PC-3 (cell line): Measurements from ENCODE around the gene SCRT2. TPM values are rescaled to one million over a fixed set of nuclear protein-coding genes. Genes with fewer than 3 reads are reported as not detected.

Experiments
- ATAC-seq: fragments of 200-7000 bp; cut with Tn5 transposase; 2 replicates; pipeline ENCODE4 v1.9.1; 2020; ENCODE audit warnings: mild to moderate bottlenecking, moderate library complexity
- BruUV-seq: library from RNA; stranded (reverse); fragments of 400-500 nt; replicated peaks from 2 replicates; lab custom pipeline; 2021; lab: Mats Ljungman, UMichigan
- CTCF ChIA-PET: fragments of 300-600 bp; sonication (Branson Sonifier 250); formaldehyde crosslinking; loops from one replicate; lab custom pipeline; 2022; ENCODE audit warnings: antibody characterized with exemption; lab: Charles Lee
- POLR2A ChIA-PET: fragments of 300-600 bp; sonication (Branson Sonifier 250); formaldehyde crosslinking; loops from one replicate; lab custom pipeline; 2022; ENCODE audit warnings: antibody characterized with exemption; ENCODE audit not compliant: unreplicated experiment; lab: Charles Lee
- DNase-seq: peaks from one replicate; pipeline ENCODE4 v3.0.0-alpha.2; 2015
- H2AFZ ChIP-seq: fragments of 300-600 bp; sonication (generic); 2 replicates; pipeline ENCODE4 v1.6.0; 2016; ENCODE audit warnings: antibody characterized with exemption, low read length
- H3F3A ChIP-seq: fragments of 300-600 bp; sonication (generic); one replicate; pipeline ENCODE4 v1.6.0; 2017; ENCODE audit warnings: antibody characterized with exemption, low read length, control low read depth, mild to moderate bottlenecking; ENCODE audit not compliant: unreplicated experiment
- H3K27ac ChIP-seq: fragments of 300-600 bp; sonication (generic); 2 replicates; pipeline ENCODE4 v1.5.1; 2016; ENCODE audit warnings: mild to moderate bottlenecking, low read length
- H3K27me3 ChIP-seq: fragments of 300-600 bp; sonication (generic); 2 replicates; pipeline ENCODE4 v1.6.1; 2016; ENCODE audit warnings: low read length, mixed read lengths
- H3K36me3 ChIP-seq: fragments of 300-600 bp; sonication (generic); 2 replicates; pipeline ENCODE4 v1.6.1; 2016; ENCODE audit warnings: low read depth, mixed run types, low read length, mixed read lengths
- H3K4me1 ChIP-seq: fragments of 300-600 bp; sonication (generic); 2 replicates; pipeline ENCODE4 v1.5.1; 2016; ENCODE audit warnings: low read length; ENCODE audit not compliant: insufficient read depth
- H3K4me2 ChIP-seq: fragments of 300-600 bp; sonication (generic); 2 replicates; pipeline ENCODE4 v1.6.0; 2016; ENCODE audit warnings: low read length
- H3K4me3 ChIP-seq: fragments of 300-600 bp; sonication (generic); 2 replicates; pipeline ENCODE4 v1.5.1; 2016; ENCODE audit warnings: mild to moderate bottlenecking, low read length, mixed read lengths
- H3K79me2 ChIP-seq: fragments of 300-600 bp; sonication (generic); 2 replicates; pipeline ENCODE4 v1.6.1; 2017; ENCODE audit warnings: low read length, mixed read lengths
- H3K9ac ChIP-seq: fragments of 300-600 bp; sonication (generic); 2 replicates; pipeline ENCODE4 v1.6.0; 2016; ENCODE audit warnings: mild to moderate bottlenecking, low read length
- H3K9me2 ChIP-seq: fragments of 300-600 bp; sonication (generic); replicated peaks from 2 replicates; pipeline ENCODE4 v1.6.1; 2016; ENCODE audit warnings: mixed run types, low read length, mixed read lengths
- H3K9me3 ChIP-seq: fragments of 300-600 bp; sonication (generic); 2 replicates; pipeline ENCODE4 v1.6.1; 2016; ENCODE audit warnings: low read length, mixed read lengths
- H4K20me1 ChIP-seq: fragments of 300-600 bp; sonication (generic); 2 replicates; pipeline ENCODE4 v1.6.1; 2016; ENCODE audit warnings: low read length, mixed read lengths
- CTCF ChIP-seq: fragments of 300-600 bp; sonication (generic); conservative IDR thresholded peaks from 2 replicates; pipeline ENCODE4 v1.5.1; 2017; ENCODE audit warnings: antibody characterized with exemption, low read depth, mild to moderate bottlenecking, low read length
- EZH2 ChIP-seq: fragments of 300-600 bp; sonication (generic); IDR thresholded peaks from one replicate; pipeline ENCODE4 v1.6.1; 2017; ENCODE audit warnings: antibody characterized with exemption, mild to moderate bottlenecking, low read length; ENCODE audit not compliant: unreplicated experiment
- EZH2phosphoT487 ChIP-seq: fragments of 300-600 bp; sonication (generic); IDR thresholded peaks from 2 replicates; pipeline ENCODE4 v1.6.1; 2018; ENCODE audit warnings: mild to moderate bottlenecking, antibody characterized with exemption, low read length, borderline replicate concordance
- intact Hi-C: fragments of 100-400 bp; cut with micrococcal nuclease; formaldehyde crosslinking; loops from 2 replicates; pipeline ENCODE4 v1.9.0; 2023
- total RNA-seq: library from RNA; depleted of rRNA; stranded (reverse); fragments of >200 nt; gene quantifications from 2 replicates; pipeline ENCODE4 v1.2.3, GENCODE V29; 2014

Gene SCRT2
- total RNA-seq, 1 experiment from 2014 or later: not detected

GRCh38 chr20:634148-634925 is 41.3 kb downstream of the SCRT2 start:
- Histone ChIP-seq H3F3A (no peaks in the 10 kb centered on the region), H3K4me1 (no peaks in the 10 kb centered on the region), H3K27ac (no peak overlapping the region), H3K36me3 (no peaks in the 10 kb centered on the region), H3K9me3 (no peaks in the 10 kb centered on the region), H2AFZ (no peak overlapping the region), H3K9me2 (no peaks in the 10 kb centered on the region), H3K79me2 (no peaks in the 10 kb centered on the region), H3K9ac (no peak overlapping the region), H3K4me3 (no peak overlapping the region), H3K27me3 (peaks cover 29% of the 10 kb centered on the region; the same call in 1 of the 2 replicates), H3K4me2 (no peak overlapping the region), H4K20me1 (no peaks in the 10 kb centered on the region)
- DNase-seq (no peak), ATAC-seq (no peak)
- POLR2A ChIA-PET: interaction anchor here (0.6 kb wide), 1 partner anchor 31 kb away, joined by 5 read pairs; no protein-coding TSS in a partner anchor
- BruUV-seq: no TSS peak
- CTCF ChIA-PET: interaction anchor here (0.7 kb wide), 1 partner anchor 11 kb away, joined by 3 read pairs; no protein-coding TSS in a partner anchor
- intact Hi-C loops: no loop called here
- no peak for TF ChIP-seq EZH2
- no peak for TF ChIP-seq CTCF
- no peak for TF ChIP-seq EZH2phosphoT487

- H3K4me2 ChIP-seq: no peak overlapping the region
- no peaks in the 10 kb centered on the region for H3K79me2 ChIP-seq
- TF ChIP-seq CTCF (no peak), EZH2phosphoT487 (no peak)
- no peaks in the 10 kb centered on the region for H3K36me3 ChIP-seq
- H4K20me1 ChIP-seq: no peaks in the 10 kb centered on the region
- no peaks in the 10 kb centered on the region for H3K9me3 ChIP-seq
- ChIA-PET CTCF (no interaction called here), POLR2A (no interaction called here)
- no peaks in the 10 kb centered on the region for H3F3A ChIP-seq
- peaks cover 59% of the 10 kb centered on the region for H3K27me3 ChIP-seq
- BruUV-seq: no TSS peak
- H3K4me3 ChIP-seq: no peak overlapping the region
- H3K4me1 ChIP-seq: no peaks in the 10 kb centered on the region
- ATAC-seq: no peak
- H3K9ac ChIP-seq: no peak overlapping the region
- no peak overlapping the region for H2AFZ ChIP-seq
- intact Hi-C loops: no loop called here
- no peak overlapping the region for H3K27ac ChIP-seq
- no peaks in the 10 kb centered on the region for H3K9me2 ChIP-seq
- DNase-seq: no peak
Measured at GRCh38 chr20:631101-631500, 44.5 kb downstream of the SCRT2 start.

- H3K9ac ChIP-seq: no peak overlapping the region
- POLR2A ChIA-PET: no interaction called here
- no peak overlapping the region for H3K27ac ChIP-seq
- DNase-seq (no peak), ATAC-seq (no peak)
- H3K36me3 ChIP-seq: no peaks in the 10 kb centered on the region
- intact Hi-C loops: no loop called here
- CTCF ChIA-PET: no interaction called here
- TF ChIP-seq EZH2 (no peak), EZH2phosphoT487 (no peak), CTCF (no peak)
- H3K4me2 ChIP-seq: no peak overlapping the region
- H3K9me2 ChIP-seq: no peaks in the 10 kb centered on the region
- peaks cover 68% of the 10 kb centered on the region for H3K27me3 ChIP-seq
- no peaks in the 10 kb centered on the region for H3K4me1 ChIP-seq
- no peaks in the 10 kb centered on the region for H3K79me2 ChIP-seq
- no peak overlapping the region for H3K4me3 ChIP-seq
- no peaks in the 10 kb centered on the region for H3F3A ChIP-seq
- H4K20me1 ChIP-seq: no peaks in the 10 kb centered on the region
- BruUV-seq: no TSS peak
- no peaks in the 10 kb centered on the region for H3K9me3 ChIP-seq
- H2AFZ ChIP-seq: no peak overlapping the region
Measured at GRCh38 chr20:626579-626978, 49.0 kb downstream of the SCRT2 start.
